A549 (cell line): ENCODE measurements around the gene SERPINA3.

ENCODE experiments used
- CEBPB ChIP-seq, 2 experiments: fragments of >200 bp in 1 of 2; sonication (Bioruptor Twin) in 1 of 2; formaldehyde crosslinking in 1 of 2; IDR thresholded peaks; 2 replicates each; pipeline ENCODE4 v1.6.1; 2012 to 2016
- GATA3 ChIP-seq: IDR thresholded peaks from 2 replicates; pipeline ENCODE4 v1.6.1; 2012; ENCODE audit warnings: borderline replicate concordance
- MAZ ChIP-seq: fragments of 150-350 bp; IDR thresholded peaks from 2 replicates; pipeline ENCODE4 v1.6.1; 2014; ENCODE audit warnings: antibody characterized with exemption, low read depth, low read length, borderline replicate concordance
- POLR2A ChIP-seq: IDR thresholded peaks from 2 replicates; pipeline ENCODE4 v1.6.1; 2012; ENCODE audit warnings: mild to moderate bottlenecking, low read length
- RAD21 ChIP-seq, 2 experiments: fragments of >200 bp in 1 of 2; sonication (Bioruptor Twin) in 1 of 2; formaldehyde crosslinking in 1 of 2; IDR thresholded peaks in 1 of 2; conservative IDR thresholded peaks in 1 of 2; 2 replicates in 1 of 2; 3 replicates in 1 of 2; pipeline ENCODE4 v1.6.1; 2012 to 2018; ENCODE audit warnings: inconsistent platforms in 1 of 2
- RCOR1 ChIP-seq: fragments of 150-350 bp; IDR thresholded peaks from 2 replicates; pipeline ENCODE4 v1.6.1; 2014; ENCODE audit warnings: antibody characterized with exemption, low read length, low read depth
- TF ChIP-seq, protein P1 (sequence below): fragments of >200 bp; sonication (Bioruptor Twin); formaldehyde crosslinking; IDR thresholded peaks from 3 replicates; pipeline ENCODE4 v1.5.1; 2016

- no peak for TF ChIP-seq RAD21 (conservative IDR thresholded peaks at IDR 0.05 in 1 of 2, IDR thresholded peaks at IDR 0.05 in 1 of 2)
- no peak for TF ChIP-seq GATA3
- TF ChIP-seq RCOR1 = no peak
- TF ChIP-seq, protein P1, sequence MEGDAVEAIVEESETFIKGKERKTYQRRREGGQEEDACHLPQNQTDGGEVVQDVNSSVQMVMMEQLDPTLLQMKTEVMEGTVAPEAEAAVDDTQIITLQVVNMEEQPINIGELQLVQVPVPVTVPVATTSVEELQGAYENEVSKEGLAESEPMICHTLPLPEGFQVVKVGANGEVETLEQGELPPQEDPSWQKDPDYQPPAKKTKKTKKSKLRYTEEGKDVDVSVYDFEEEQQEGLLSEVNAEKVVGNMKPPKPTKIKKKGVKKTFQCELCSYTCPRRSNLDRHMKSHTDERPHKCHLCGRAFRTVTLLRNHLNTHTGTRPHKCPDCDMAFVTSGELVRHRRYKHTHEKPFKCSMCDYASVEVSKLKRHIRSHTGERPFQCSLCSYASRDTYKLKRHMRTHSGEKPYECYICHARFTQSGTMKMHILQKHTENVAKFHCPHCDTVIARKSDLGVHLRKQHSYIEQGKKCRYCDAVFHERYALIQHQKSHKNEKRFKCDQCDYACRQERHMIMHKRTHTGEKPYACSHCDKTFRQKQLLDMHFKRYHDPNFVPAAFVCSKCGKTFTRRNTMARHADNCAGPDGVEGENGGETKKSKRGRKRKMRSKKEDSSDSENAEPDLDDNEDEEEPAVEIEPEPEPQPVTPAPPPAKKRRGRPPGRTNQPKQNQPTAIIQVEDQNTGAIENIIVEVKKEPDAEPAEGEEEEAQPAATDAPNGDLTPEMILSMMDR = no peak
- no peak for TF ChIP-seq CEBPB (IDR thresholded peaks at IDR 0.05)
- TF ChIP-seq POLR2A = no peak
- no peak for TF ChIP-seq MAZ
Measured at GRCh38 chr14:94653321-94653720, 41.1 kb downstream of the SERPINA3 start.
